OCI-LY3 (cell line): Measurements from ENCODE around the gene KIF3B.

ENCODE experiments used
- H2AFZ ChIP-seq: fragments of 200-600, 300-600 bp; shearing (Covaris generic); 2 replicates; pipeline ENCODE4 v1.6.0; 2014; ENCODE audit warnings: antibody characterized with exemption, low read depth, low read length
- H3K27ac ChIP-seq: fragments of 200-600, 300-600 bp; sonication (generic); 2 replicates; pipeline ENCODE4 v1.5.1; 2014; ENCODE audit warnings: mild to moderate bottlenecking, low read length, moderate library complexity, mixed read lengths
- H3K27me3 ChIP-seq: fragments of 200-600, 300-600 bp; sonication (generic); 2 replicates; pipeline ENCODE4 v1.6.1; 2014; ENCODE audit warnings: low read depth, low read length, mixed read lengths
- H3K36me3 ChIP-seq: fragments of 200-600, 300-600 bp; sonication (generic); replicated peaks from 2 replicates; pipeline ENCODE3; 2014; ENCODE audit warnings: low read depth, low read length, mixed read lengths
- H3K4me1 ChIP-seq: fragments of 300-600, 200-600 bp; sonication (generic); 2 replicates; pipeline ENCODE4 v1.6.1; 2014; ENCODE audit warnings: low read length, mixed read lengths
- H3K4me2 ChIP-seq: fragments of 200-600, 300-600 bp; sonication (generic); 2 replicates; pipeline ENCODE4 v1.6.1; 2014; ENCODE audit warnings: low read length, mixed read lengths
- H3K4me3 ChIP-seq: fragments of 300-600, 200-600 bp; sonication (generic); 2 replicates; pipeline ENCODE4 v1.5.1; 2014; ENCODE audit warnings: antibody characterized with exemption, mild to moderate bottlenecking, low read length, moderate library complexity
- H3K79me2 ChIP-seq: fragments of 300-600, 200-600 bp; shearing (Covaris generic); 2 replicates; pipeline ENCODE4 v1.6.1; 2014; ENCODE audit warnings: mild to moderate bottlenecking, low read length, mixed read lengths
- H3K9ac ChIP-seq: fragments of 300-600, 200-600 bp; shearing (Covaris generic); 2 replicates; pipeline ENCODE4 v1.6.0; 2014; ENCODE audit warnings: mild to moderate bottlenecking, low read length, moderate library complexity
- H3K9me3 ChIP-seq: fragments of 200-600, 300-600 bp; shearing (Covaris generic); 2 replicates; pipeline ENCODE4 v1.6.1; 2014; ENCODE audit warnings: low read length, mixed read lengths; ENCODE audit not compliant: insufficient read depth
- H4K20me1 ChIP-seq: fragments of 200-600, 300-600 bp; sonication (generic); 2 replicates; pipeline ENCODE4 v1.6.1; 2016; ENCODE audit warnings: low read length, mixed read lengths; ENCODE audit not compliant: insufficient read depth
- CTCF ChIP-seq: fragments of 200-600, 300-600 bp; sonication (generic); IDR thresholded peaks from 2 replicates; pipeline ENCODE4 v1.5.1; 2014; ENCODE audit warnings: antibody characterized with exemption, low read length, low read depth
- EZH2phosphoT487 ChIP-seq: fragments of 200-600 bp; shearing (Covaris generic); IDR thresholded peaks from 2 replicates; pipeline ENCODE4 v1.6.1; 2018; ENCODE audit warnings: antibody characterized with exemption, mixed run types, low read depth

Gene KIF3B

GRCh38 chr20:32277361-32278198, at the start of gene KIF3B:
KIF3B (plus strand) TSS chr20:32277651; CDS start chr20:32309778, 32,127 bp downstream.
- Histone ChIP-seq H2AFZ (peak within 1 kb of the TSS; percentile 95), H3K4me3 (peak within 1 kb of the TSS; percentile 90), H3K9me3 (no peaks in the 10 kb centered on the region), H3K4me1 (peaks cover 16% of the 10 kb centered on the region), H4K20me1 (peaks cover 18% of the 10 kb centered on the region), H3K79me2 (peaks cover 29% of the 10 kb centered on the region), H3K9ac (peak within 1 kb of the TSS; percentile 82), H3K27ac (peak within 1 kb of the TSS; percentile 68), H3K36me3 (peaks cover 12% of the 10 kb centered on the region), H3K4me2 (peak within 1 kb of the TSS; percentile 92), H3K27me3 (peaks cover 6% of the 10 kb centered on the region; the same call in 1 of the 2 replicates)
- TF ChIP-seq EZH2phosphoT487 (no peak), CTCF (no peak)

- Histone ChIP-seq H3K27me3 (no peaks in the 10 kb centered on the region), H3K36me3 (peaks cover 60% of the 10 kb centered on the region), H3K4me1 (no peaks in the 10 kb centered on the region), H4K20me1 (no peaks in the 10 kb centered on the region), H3K9me3 (no peaks in the 10 kb centered on the region), H3K79me2 (no peaks in the 10 kb centered on the region), H3K9ac (no peak overlapping the region), H2AFZ (no peak overlapping the region), H3K4me2 (no peak overlapping the region), H3K27ac (no peak overlapping the region), H3K4me3 (no peak overlapping the region)
- TF ChIP-seq CTCF: no peak
- TF ChIP-seq EZH2phosphoT487: no peak
Measured at GRCh38 chr20:32227744-32228688, 49.4 kb upstream of the KIF3B start.

GRCh38 chr20:32229251-32229747, 48.2 kb upstream of the KIF3B start:
- H3K27me3 ChIP-seq: no peaks in the 10 kb centered on the region
- no peaks in the 10 kb centered on the region for H4K20me1 ChIP-seq
- no peak overlapping the region for H3K4me2 ChIP-seq
- no peak overlapping the region for H3K4me3 ChIP-seq
- H3K36me3 ChIP-seq: peaks cover 56% of the 10 kb centered on the region
- H2AFZ ChIP-seq: no peak overlapping the region
- no peaks in the 10 kb centered on the region for H3K9me3 ChIP-seq
- H3K27ac ChIP-seq: no peak overlapping the region
- no peak overlapping the region for H3K9ac ChIP-seq
- H3K4me1 ChIP-seq: no peaks in the 10 kb centered on the region
- no peak for TF ChIP-seq CTCF
- no peak for TF ChIP-seq EZH2phosphoT487
- no peaks in the 10 kb centered on the region for H3K79me2 ChIP-seq
